ENCODE data around the gene ST7. TPM values are rescaled to one million over a fixed set of nuclear protein-coding genes. Genes with fewer than 3 reads are reported as not detected.

The ST7 gene
- total and polyA plus RNA-seq, 2 of the 8 experiments (the other 6 are each of a cell fraction or from before 2014, with no cell fraction given) = 16.3 to 18.0 TPM

GRCh38 chr7:116953906-116954838 lies 871 bp downstream of the ST7 start (continued):
- TF ChIP-seq, protein P1, sequence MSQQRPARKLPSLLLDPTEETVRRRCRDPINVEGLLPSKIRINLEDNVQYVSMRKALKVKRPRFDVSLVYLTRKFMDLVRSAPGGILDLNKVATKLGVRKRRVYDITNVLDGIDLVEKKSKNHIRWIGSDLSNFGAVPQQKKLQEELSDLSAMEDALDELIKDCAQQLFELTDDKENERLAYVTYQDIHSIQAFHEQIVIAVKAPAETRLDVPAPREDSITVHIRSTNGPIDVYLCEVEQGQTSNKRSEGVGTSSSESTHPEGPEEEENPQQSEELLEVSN (IDR thresholded peaks at IDR 0.05) = peak; percentile 65; the same call in 1 of the 2 replicates

Data from H1 (cell line).